ENCODE data around the gene SOX14.

SOX14 gene

DNA sequence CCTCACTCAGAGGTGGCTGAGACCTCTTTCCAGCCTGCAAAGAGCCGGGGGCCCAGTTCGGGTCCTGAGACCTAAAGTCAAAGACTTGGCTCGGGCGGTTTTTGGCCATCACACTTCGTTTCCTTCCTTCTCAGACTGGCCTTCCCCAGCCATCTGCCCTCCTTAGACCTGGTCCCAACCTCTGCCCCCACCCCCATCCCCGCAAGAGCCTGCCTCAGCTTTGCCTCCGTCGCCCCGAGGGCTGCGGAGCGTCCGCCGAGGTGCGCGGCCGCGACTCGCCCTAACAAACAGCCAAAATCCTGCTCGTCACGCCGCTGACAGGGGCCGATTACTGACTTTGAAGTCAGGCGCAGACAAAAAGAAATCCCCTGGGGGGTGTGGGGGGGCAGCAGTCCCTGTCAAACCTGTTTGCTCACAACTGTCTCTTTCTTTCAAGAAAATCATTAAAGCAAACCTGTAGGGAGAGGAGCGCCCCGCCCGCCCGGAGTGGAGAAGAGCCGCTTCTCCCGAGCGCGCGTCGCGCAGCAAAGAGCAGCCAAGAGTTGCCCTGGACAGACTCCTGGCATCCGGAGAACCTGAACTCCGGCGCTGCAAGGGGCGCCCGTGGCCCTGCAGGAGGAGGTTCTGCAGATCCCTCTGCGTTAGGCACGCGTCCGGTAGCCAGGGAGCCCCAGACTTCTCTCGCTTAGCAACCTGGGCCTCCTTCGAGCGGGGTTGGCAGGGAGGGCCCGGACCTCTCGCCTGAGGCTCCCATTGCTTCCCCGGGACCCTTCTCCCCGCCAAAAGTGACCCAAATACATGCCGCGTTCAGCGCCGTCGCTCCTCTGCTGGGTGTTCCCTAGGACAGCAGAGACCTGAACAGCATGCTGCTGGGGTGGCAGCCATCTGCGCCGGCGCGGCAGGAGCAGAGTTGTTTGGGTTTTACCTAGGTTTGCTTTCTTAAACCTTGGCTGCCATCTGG is 4.5 kb downstream of the SOX14 start:
- no peak for DNase-seq

DNA sequence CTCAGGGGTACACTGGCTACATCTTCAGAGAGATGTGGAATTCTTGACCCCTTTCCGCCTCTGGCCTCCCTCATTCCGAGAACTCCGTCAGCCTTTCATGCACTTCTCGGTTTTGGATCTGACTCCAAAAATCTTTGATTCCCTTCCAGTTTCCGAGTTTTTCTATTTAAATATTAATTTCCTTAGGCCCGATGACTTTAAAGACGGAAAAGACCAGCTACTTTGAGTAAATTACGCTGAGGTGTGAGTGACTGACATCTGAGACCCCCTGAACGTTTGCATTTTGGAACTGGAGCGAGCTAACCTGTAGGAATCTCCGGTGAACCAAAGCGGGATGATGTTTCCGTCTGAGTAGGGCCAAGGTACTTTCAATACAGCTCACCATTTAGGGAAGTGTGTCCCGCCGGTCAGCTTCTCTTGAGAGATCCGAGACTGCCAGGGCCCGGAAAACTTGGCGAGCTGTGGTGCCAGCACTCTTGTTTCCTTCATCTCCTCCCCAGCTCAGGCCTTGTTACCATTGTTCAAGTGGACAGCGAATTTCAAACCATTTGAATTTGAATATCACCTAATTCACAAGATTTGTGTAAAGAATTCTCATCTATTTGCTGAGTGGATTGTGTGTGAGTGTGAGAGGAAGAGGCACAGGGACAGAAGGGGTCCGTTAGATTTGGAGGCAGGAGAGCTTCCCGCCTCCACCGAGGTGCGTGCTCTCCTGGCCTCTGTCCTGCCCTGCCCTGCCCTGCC is 5.4 kb downstream of the SOX14 start:
- DNase-seq: no peak

DNA sequence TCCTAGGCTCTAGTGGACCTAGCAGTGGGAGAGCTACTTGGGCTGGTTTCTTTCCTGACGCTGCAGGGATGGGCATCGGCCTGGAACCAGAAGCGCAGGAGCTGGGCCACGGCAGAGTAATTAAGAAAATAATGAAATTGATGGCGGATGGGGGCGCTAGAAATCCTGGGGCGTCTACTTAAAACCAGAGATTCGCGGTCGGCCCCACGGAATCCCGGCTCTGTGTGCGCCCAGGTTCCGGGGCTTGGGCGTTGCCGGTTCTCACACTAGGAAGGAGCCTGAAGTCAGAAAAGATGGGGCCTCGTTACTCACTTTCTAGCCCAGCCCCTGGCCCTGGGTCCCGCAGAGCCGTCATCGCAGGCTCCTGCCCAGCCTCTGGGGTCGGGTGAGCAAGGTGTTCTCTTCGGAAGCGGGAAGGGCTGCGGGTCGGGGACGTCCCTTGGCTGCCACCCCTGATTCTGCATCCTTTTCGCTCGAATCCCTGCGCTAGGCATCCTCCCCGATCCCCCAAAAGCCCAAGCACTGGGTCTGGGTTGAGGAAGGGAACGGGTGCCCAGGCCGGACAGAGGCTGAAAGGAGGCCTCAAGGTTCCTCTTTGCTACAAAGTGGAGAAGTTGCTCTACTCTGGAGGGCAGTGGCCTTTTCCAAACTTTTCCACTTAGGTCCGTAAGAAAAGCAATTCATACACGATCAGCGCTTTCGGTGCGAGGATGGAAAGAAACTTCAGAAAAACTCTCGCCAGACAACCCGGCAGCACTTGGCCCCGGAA is 6.1 kb downstream of the SOX14 start:
- DNase-seq: no peak

GRCh38 chr3:137770835-137771399 is 6.8 kb downstream of the SOX14 start:
- no peak for DNase-seq

DNA sequence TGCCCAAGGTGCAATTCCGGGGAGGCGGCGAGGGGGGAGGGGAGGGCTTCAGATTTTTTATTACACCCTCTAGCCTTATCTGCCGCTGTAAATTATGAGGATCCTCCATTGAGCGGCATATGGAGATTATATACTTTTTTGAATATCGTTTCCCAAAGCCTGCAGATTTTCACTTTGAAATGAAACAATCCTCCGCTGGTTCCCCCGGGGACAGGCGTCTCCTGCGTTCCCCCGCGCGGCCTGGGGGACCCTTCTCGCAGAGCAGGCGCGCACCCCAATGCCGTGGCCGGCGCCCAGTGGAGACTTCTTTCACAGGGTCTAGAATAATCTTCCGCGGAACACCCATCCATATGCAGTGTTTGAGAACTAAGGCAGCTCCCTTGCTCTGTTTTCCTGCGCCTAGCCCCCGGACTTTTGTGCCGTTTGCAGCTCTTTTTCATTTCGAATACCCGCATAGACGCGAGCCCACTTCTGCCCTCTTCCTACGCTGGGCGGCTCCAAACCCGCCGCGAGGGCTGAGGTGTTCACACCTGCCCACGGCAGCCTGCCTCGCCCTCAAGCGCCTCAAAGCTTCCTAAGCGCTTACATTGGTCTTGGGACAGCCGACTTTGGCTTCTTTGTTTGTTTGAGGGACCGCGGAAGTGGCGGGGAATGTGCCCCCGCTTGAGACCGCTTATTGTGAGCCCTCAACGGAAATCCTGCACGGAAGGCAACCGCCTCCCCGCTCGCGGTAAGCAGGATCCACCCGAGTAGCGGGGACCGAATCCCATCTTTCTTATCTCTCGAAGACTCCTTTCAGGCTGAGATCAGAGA is 7.5 kb downstream of the SOX14 start:
- no peak for DNase-seq

- DNase-seq: no peak
These were observed 8.3 kb downstream of the SOX14 start for GRCh38 chr3:137772214-137772955.

GRCh38 chr3:137778941-137779340 is 14.8 kb downstream of the SOX14 start:
- no peak for DNase-seq

- DNase-seq: no peak
These were observed 23.4 kb downstream of the SOX14 start for GRCh38 chr3:137787529-137787928.

- DNase-seq: no peak
These were observed 25.1 kb downstream of the SOX14 start for GRCh38 chr3:137789236-137789635.

GRCh38 chr3:137792626-137793271 is 28.6 kb downstream of the SOX14 start:
- peak; percentile 34 for DNase-seq

DNA sequence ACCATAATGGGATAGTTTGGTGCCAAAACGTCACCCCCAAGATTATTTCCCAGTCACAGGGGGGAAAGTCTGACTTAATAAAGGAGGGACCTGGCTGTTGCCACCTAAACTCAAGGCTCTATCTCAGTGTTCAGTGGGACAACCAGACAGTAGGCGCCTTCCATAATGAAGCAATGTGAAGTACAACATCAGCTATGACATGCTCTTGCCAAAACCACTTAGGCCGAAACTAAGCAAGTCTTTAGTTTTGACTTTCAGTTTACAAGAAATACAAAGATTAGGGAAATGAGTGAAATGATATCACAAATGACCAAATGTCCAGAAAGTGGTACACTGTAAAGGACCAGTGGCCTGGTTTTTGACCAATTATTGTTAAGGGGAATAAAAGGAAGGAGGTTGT is 32.9 kb downstream of the SOX14 start:
- DNase-seq: no peak

DNA sequence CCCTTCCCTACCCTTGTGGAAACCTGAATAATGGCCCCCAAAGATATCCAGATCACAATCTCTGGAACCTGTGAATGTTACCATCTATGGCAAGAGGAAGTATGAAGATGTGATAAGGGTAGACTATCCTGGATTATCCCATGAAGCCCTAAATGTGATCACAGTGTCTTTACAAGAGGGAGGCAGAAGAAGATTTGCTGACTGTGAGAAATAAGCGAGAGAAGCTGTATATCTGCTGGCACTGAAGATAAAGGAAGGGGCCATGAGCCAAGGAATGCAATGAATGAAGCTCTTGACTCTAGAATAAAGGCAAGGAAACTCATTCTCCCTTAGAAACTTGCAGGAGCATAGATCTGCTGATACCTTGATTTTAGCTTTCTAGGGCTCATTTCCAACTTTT is 39.1 kb downstream of the SOX14 start:
- no peak for DNase-seq

DNA sequence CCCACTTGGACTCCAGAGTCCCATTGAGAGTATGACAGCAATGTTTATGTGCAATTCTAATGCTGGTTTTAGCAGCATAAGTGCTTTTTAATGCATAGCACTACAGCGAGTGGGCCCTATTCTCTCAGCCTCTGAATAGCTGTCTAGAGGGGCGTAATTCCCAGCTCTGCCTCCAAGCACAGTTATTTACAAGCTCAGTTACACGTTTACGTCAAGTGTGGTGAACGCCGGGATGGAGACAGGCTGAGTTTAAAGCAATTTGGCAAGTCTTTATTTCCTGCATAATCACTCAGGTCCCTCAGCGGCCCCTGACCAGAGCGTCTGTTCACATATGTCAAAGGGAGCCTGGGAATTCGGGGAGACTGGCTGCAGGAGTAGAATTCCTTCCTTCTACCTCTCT is 43.9 kb downstream of the SOX14 start:
- no peak for DNase-seq

DNA sequence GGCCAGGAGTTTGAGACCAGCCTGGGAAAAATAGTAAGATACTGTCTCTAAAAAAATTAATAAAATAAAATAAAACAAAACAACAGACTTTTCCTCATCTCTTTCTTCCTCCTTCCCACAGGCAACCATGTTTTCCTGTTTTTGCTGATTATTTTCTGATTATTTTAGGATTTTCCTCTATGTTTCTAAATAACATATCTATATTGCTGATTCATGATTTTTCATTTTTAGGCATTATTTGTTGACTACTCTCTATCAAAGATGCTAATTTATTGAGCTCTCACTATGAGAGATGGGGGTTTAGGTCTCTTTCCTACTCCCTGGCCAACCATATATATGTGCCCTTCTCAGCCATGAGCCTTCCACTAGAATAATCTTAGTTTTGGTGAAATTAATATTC is 45.4 kb downstream of the SOX14 start:
- no peak for DNase-seq

DNA sequence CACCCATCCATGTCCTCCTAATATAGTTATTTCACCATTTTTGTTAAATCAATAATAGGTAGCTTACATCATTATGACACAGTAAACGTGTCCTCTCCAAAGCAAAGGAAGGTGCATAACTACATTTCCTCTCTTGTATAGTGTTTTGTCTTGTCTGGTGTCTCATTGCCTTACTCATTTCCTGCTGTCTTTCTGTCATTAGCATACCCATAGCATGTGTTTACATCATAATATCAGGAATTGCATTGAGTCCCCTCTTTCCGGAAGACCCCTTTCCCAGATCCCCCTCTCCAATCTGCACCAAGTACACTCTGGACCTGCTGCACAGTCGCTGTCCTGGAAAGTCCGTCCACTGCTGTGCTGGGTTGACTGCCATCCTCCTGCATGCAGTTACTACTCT is 47.9 kb downstream of the SOX14 start:
- DNase-seq: no peak

GRCh38 chr3:137815251-137815650 is 51.1 kb downstream of the SOX14 start:
- DNase-seq: no peak
